HepG2 (cell line): ENCODE results near the gene PREX1. TPM values are rescaled to one million over a fixed set of nuclear protein-coding genes. Genes with fewer than 3 reads are reported as not detected.
A peak's percentile ranks its signal among the peaks of the same experiment; 100 is the strongest.

Experiments
- ADNP ChIP-seq: sonication (generic); formaldehyde crosslinking; IDR thresholded peaks from 2 replicates; pipeline ENCODE4 v1.4.0; 2020; ENCODE audit warnings: missing genetic modification reagents
- AFF4 ChIP-seq: sonication (generic); formaldehyde crosslinking; IDR thresholded peaks from 2 replicates; pipeline ENCODE4 v1.4.0; 2020; ENCODE audit warnings: missing genetic modification reagents
- DNMT1 ChIP-seq: sonication (generic); formaldehyde crosslinking; IDR thresholded peaks from 2 replicates; pipeline ENCODE4 v1.5.1; 2020; ENCODE audit warnings: mild to moderate bottlenecking, missing genetic modification reagents
- HMG20B ChIP-seq: conservative IDR thresholded peaks from 2 replicates; pipeline ENCODE4 v1.6.1; 2016; ENCODE audit warnings: missing genetic modification reagents, missing compliant biosample characterization
- MATR3 ChIP-seq: sonication (generic); formaldehyde crosslinking; IDR thresholded peaks from 2 replicates; pipeline ENCODE4 v1.4.0; 2020; ENCODE audit warnings: missing genetic modification reagents
- SIN3B ChIP-seq: fragments of 150-350 bp; IDR thresholded peaks from 2 replicates; pipeline ENCODE4 v1.6.1; 2014; ENCODE audit warnings: low read length
- SP1 ChIP-seq, 2 experiments: fragments of 450-650 bp in 1 of 2; sonication (generic) in 1 of 2; formaldehyde crosslinking in 1 of 2; IDR thresholded peaks; 2 replicates each; pipeline versions ENCODE4 v1.4.0 to v1.6.1; 2016 to 2020; ENCODE audit warnings: missing genetic modification reagents in 1 of 2
- SRY ChIP-seq: sonication (generic); formaldehyde crosslinking; IDR thresholded peaks from 2 replicates; pipeline ENCODE4 v1.8.0; 2022; ENCODE audit warnings: mild to moderate bottlenecking, missing genetic modification reagents
- TFAP4 ChIP-seq: sonication (generic); IDR thresholded peaks from 2 replicates; pipeline ENCODE4 v1.6.1; 2016; ENCODE audit warnings: low read depth, borderline replicate concordance
- YEATS4 ChIP-seq: sonication (generic); formaldehyde crosslinking; IDR thresholded peaks from 2 replicates; pipeline ENCODE4 v1.4.0; 2020; ENCODE audit warnings: missing genetic modification reagents, borderline replicate concordance
- YY1 ChIP-seq: IDR thresholded peaks from 2 replicates; pipeline ENCODE4 v1.6.1; 2011; ENCODE audit warnings: low read length, low read depth, moderate library complexity, mild to moderate bottlenecking; ENCODE audit not compliant: insufficient read depth, insufficient replicate concordance
- ZBTB2 ChIP-seq: sonication (generic); formaldehyde crosslinking; IDR thresholded peaks from 2 replicates; pipeline ENCODE4 v1.8.0; 2022; ENCODE audit warnings: low read depth, missing genetic modification reagents
- ZNF232 ChIP-seq: sonication (generic); formaldehyde crosslinking; IDR thresholded peaks from 2 replicates; pipeline ENCODE4 v1.4.0; 2020; ENCODE audit warnings: missing genetic modification reagents, borderline replicate concordance
- ZNF350 ChIP-seq: sonication (generic); formaldehyde crosslinking; IDR thresholded peaks from 2 replicates; pipeline ENCODE4 v1.4.0; 2020; ENCODE audit warnings: mild to moderate bottlenecking, low read depth, missing genetic modification reagents, borderline replicate concordance
- ZNF619 ChIP-seq: sonication (generic); formaldehyde crosslinking; IDR thresholded peaks from 2 replicates; pipeline ENCODE4 v1.4.0; 2020; ENCODE audit warnings: mild to moderate bottlenecking, missing genetic modification reagents
- ZNF644 ChIP-seq: IDR thresholded peaks from 2 replicates; pipeline ENCODE4 v1.6.1; 2016; ENCODE audit warnings: low read depth
- ZNF782 ChIP-seq: sonication (generic); formaldehyde crosslinking; IDR thresholded peaks from 2 replicates; pipeline ENCODE4 v1.4.0; 2020; ENCODE audit warnings: missing genetic modification reagents, mild to moderate bottlenecking, borderline replicate concordance
- ZSCAN20 ChIP-seq: sonication (generic); formaldehyde crosslinking; IDR thresholded peaks from 2 replicates; pipeline ENCODE4 v1.4.0; 2020; ENCODE audit warnings: missing genetic modification reagents, mild to moderate bottlenecking, borderline replicate concordance
- ZXDC ChIP-seq: sonication (generic); formaldehyde crosslinking; IDR thresholded peaks from 2 replicates; pipeline ENCODE4 v1.5.0; 2020; ENCODE audit warnings: mild to moderate bottlenecking, missing genetic modification reagents
- polyA plus RNA-seq, 8 experiments: library from polyadenylated mRNA; depleted of rRNA in 3 of 8; stranded (reverse) in 7 of 8; unstranded in 1 of 8; fragments of >200 nt; fragmentation: Illumina TruSeq in 4 of 8; extraction: Trizol in 4 of 8; gene quantifications; 2 replicates each; pipeline versions ENCODE4 v1.2.1 to v1.2.3, GENCODE V29; 2011 to 2016; ENCODE audit warnings: low read depth in 4 of 8, missing spikeins in 1 of 8, mixed read lengths in 1 of 8; ENCODE audit not compliant: insufficient read depth in 1 of 8
- total RNA-seq, 5 experiments: library from RNA; depleted of rRNA; stranded (reverse); fragments of >200 nt; fragmentation: Illumina TruSeq; extraction: Trizol; gene quantifications; 2 replicates each; pipeline ENCODE4 v1.2.3, GENCODE V29; 2016; ENCODE audit warnings: low read depth in 1 of 5

PREX1 gene
- total and polyA plus RNA-seq, 2 of the 13 experiments (the other 11 are each of a cell fraction or from before 2014, with no cell fraction given) = 0.02 to 0.04 TPM

- 0 out of 2 replicates have a peak, but pooled peaks have one; percentile 43 for TF ChIP-seq DNMT1
- TF ChIP-seq SRY (CRISPR knock-in tag) = peak; percentile 41; the same call in 1 of the 2 replicates
- TF ChIP-seq ZNF232 (CRISPR knock-in tag) = 0 out of 2 replicates have a peak, but pooled peaks have one; percentile 53
- peak; percentile 81; the same call in 1 of the 2 replicates for TF ChIP-seq ZNF350 (CRISPR knock-in tag)
- peak; percentile 12; the same call in 1 of the 2 replicates for TF ChIP-seq HMG20B (CRISPR knock-in tag)
- no peak for TF ChIP-seq ZNF644 (CRISPR knock-in tag)
- TF ChIP-seq SIN3B = 0 out of 2 replicates have a peak, but pooled peaks have one; percentile 22
- 0 out of 2 replicates have a peak, but pooled peaks have one; percentile 29 for TF ChIP-seq ZNF619 (CRISPR knock-in tag)
- no peak for TF ChIP-seq AFF4 (CRISPR knock-in tag)
- TF ChIP-seq ADNP (CRISPR knock-in tag) = no peak
- TF ChIP-seq ZSCAN20 = 0 out of 2 replicates have a peak, but pooled peaks have one; percentile 19
- TF ChIP-seq MATR3 (CRISPR knock-in tag) = no peak
- TF ChIP-seq ZBTB2 (CRISPR knock-in tag) = no peak
- peak; percentile 5 for TF ChIP-seq YY1
- TF ChIP-seq ZXDC (CRISPR knock-in tag) = no peak
- TF ChIP-seq SP1 (IDR thresholded peaks at IDR 0.05) = no peak
- TF ChIP-seq SP1 (CRISPR knock-in tag; IDR thresholded peaks at IDR 0.05) = peak; percentile 19; the same call in 1 of the 2 replicates
- 0 out of 2 replicates have a peak, but pooled peaks have one; percentile 42 for TF ChIP-seq YEATS4 (CRISPR knock-in tag)
- TF ChIP-seq TFAP4 = peak; percentile 30; the same call in 1 of the 2 replicates
- 0 out of 2 replicates have a peak, but pooled peaks have one; percentile 53 for TF ChIP-seq ZNF782
Observed at GRCh38 chr20:48620507-48621375, 207.1 kb downstream of the PREX1 start (continued).
